GM21737 (cell line): Measurements from ENCODE around the gene ICOS.

ENCODE experiments used
- ATAC-seq: cut with Tn5 transposase; IDR thresholded peaks from one replicate; pipeline ENCODE4 v1.9.1; 2021; ENCODE audit warnings: mild to moderate bottlenecking, moderate library complexity; ENCODE audit not compliant: unreplicated experiment

The ICOS gene

GRCh38 chr2:204005940-204006721 lies 69.6 kb downstream of the ICOS start:
- no peak for ATAC-seq

- ATAC-seq, result no peak
These were observed 71.8 kb downstream of the ICOS start for GRCh38 chr2:204008352-204008751.

GRCh38 chr2:204010628-204011560 lies 74.3 kb downstream of the ICOS start:
- ATAC-seq, result no peak
